Measurements from ENCODE around the gene PLK5.
"Not testable (repeated sequence)": the region's sequence is repeated elsewhere in the genome, so short reads cannot be mapped to it uniquely, and the experiment has no call there.

PLK5 gene

DNA sequence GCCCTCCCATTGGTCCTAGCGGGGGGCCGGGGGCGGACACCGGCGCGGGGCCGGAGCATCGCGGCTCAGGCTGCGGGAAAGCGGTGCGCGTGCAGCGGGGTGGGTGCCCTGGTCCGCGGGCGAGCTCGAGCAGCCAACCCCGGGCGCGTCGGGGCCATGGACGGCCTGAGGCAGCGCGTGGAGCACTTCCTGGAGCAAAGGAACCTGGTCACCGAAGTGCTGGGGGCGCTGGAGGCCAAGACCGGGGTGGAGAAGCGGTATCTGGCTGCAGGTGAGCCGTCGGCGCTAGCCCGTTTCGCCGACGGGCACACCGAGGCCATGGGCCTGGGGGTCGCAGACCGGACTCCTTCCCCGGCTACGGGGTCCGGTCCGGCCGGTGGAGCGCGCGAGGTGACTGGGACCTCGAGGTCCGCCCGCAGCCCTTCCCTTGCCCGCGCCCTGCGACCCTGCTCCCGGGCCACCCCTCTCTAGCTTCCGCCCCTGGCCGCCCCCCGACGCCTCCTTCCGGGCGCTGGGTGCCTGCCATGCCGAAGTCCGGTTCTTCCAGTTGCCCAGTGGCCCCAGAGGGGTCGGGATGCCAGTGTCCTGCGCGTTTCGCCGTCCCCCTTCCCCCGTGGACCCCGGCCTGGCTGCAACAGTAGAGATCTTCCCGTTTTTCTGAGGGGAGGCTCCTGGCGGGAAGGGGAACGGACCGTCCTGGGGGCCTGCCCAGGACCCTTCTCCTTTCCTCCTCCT, 32.6 kb upstream of the PLK5 start, which contains the start of gene REEP6:
REEP6 (plus strand) TSS at position 68 of the 735 bp plus-strand sequence; CDS start at position 157, 89 bp downstream.
- no peak for DNase-seq (ENCODE audit: low read depth, low spot score)

DNA sequence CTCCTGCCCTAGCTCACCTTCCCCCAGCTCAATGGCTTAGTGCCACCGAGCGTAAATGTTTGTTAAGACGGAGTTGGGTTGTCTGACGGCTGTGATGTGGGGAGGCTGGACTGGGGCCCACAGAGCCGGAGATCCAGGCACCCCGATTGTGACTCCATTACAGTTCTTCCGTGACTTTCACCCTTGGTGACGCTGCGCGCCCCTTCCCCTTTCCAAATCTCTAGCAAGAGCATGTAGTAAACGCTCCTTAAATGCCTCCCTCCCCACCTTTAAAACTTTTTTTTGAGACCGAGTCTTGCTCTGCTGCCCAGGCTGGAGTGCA, 32.1 kb upstream of the PLK5 start:
- DNase-seq (ENCODE audit: low read depth, low spot score): no peak

DNA sequence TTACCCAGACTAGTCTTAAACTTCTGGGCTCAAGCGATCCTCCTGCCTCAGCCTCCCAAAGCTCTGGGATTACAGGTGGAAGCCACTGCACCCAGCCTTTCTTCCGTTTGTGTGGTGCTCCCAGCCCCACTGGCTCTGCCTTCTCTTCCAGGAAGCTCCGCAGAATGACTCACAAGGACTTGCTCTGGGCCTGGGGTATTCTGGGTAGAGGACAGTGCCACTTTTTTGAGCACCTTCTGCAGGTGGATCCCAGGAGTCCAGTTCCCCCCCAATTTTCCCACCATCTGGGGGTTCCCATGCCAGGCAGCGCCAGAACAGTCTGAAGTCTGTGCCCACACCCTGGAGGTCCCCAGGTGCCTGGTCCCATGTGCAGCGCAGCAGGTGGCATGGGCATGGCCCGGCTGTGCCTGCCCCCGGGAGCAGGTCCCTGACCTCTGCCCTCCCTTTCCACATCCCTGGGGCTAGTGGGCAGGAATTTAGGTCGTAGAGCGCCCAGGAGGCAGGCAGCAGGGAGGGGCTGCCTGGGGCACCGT, 31.3 kb upstream of the PLK5 start:
- DNase-seq (ENCODE audit: low read depth, low spot score): no peak

DNA sequence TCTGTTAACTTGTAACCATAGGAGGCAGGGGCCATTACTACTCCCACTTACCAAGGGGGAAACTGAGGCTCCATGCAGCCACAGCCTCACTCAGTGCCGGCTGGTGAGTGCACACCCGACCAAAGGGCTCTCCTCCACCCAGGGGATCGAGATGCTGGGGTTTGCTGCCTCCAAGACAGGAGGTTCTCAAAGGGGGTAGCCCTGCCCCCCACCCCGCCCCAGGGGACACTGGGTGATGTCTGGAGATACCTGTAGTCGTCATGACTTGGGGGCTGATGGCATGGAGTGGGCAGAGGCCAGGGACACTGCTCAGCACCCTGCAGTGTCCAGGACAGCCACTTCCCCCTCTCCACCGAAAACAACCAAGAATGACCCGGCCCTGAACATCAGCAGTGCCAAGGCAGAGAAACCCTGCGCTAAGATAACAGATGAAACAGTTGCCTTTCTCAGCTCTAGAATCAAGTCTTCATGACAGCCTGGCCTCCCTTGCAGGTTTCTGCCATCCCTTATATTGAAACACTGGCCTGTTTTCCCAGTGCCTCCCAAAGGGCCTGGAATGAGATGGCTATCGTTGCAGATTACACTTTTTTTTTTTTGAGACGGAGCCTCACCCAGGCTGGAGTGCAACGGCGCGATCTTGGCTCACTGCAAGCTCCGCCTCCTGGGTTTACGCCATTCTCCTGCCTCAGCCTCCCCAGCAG, 29.6 kb upstream of the PLK5 start:
- no peak for DNase-seq (ENCODE audit: low read depth, low spot score)

DNA sequence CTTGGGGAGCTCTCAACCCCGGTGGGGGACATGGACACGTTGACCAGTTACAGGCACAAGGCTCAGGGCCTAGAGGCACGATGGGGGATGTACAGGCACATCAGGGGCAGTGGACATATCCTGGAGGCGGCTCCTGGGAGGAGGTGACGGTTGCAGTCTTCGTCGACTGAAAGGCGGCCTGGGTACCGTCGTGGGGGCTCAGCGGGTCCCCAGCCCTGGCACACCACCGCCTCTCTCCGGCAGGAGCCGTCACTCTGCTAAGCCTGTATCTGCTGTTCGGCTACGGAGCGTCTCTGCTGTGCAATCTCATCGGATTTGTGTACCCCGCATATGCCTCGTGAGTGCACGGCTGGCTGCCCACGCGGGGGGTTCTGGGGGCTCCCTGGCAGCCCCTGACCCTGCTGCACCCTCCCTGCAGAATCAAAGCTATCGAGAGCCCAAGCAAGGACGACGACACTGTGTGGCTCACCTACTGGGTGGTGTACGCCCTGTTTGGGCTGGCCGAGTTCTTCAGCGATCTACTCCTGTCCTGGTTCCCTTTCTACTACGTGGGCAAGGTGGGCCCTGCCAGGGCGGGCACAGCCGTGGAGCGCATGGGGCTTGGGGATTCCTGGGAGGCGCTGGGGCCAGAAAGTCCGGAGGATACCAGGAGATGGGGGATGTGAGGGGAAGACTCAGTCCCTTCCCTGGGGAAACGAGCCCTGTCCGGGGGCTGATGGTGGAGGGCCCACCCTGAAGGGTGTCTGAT, 28.7 kb upstream of the PLK5 start:
- no peak for DNase-seq (ENCODE audit: low read depth, low spot score)

DNA sequence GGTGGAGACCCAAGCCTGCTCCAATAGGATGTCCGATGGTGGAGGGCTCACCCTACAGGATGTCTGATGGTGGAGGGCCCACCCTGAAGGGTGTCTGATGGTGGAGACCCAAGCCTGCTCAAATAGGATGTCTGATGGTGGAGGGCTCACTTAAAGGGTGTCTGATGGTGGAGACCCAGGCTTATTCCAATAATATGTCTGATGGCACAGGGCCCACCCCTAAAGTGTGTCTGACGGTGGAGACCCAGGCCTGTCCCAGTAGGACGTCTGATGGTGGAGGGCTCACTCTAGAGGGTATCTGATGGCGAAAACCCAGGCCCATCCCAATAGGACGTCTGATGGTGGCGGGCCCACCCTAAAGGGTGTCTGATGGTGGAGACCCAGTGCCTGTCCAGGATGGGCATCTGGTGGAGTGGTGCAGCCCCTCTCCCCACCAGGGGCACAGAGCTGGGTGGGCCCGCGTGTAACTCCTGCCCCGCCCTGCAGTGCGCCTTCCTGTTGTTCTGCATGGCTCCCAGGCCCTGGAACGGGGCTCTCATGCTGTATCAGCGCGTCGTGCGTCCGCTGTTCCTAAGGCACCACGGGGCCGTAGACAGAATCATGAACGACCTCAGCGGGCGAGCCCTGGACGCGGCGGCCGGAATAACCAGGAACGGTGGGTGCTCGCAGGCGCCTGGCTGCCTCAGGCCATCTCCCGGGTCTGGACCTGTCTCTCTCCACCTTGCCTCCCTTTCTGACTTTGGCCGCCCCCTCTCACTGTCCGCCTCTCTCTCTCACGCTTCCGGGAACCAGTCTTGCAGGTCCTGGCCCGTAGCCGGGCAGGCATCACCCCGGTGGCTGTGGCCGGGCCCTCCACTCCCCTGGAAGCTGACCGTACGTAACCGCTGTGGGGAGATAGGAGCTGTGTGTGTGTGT, 27.8 kb upstream of the PLK5 start:
- no peak for DNase-seq (ENCODE audit: low read depth, low spot score)

DNA sequence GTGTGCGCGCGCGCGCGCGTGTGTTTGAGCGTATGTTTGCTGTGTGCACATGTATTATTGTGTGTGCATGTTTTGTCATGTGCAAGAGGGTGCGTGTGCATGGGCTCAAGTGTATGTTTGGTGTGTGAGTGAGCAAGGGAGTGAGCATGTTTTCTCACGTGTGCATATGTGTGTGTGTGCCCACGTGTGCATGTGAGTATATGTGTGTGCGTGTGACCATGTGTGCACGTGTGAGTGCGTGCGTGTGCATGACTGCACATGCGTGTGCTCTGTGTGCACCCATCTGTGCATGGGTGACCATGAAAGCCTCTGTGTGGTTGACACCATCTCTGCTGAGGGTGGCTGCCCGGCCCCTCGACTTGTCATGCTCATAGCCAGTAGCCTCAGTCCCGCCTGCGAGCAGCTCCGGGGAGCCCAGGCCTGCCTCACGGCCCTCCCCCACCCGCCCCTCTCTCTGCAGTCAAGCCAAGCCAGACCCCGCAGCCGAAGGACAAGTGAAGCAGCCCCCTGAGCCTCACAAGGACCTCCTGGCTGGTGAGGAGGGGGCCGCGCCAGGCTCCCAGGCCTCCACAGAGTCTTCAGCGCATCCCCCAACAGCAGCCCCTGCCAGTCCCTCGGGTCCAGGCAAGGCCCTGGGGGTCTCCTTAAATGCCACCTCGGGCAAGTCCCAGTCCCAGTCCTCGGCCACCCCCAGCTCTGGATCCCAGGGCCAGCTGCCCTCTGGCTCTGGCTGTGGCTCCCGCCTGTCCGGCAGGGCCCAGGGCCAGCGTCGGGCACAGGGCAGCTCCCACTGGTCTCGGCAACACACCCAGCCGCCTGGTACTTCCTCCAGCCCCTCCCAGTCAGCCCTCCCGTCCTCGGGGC, 26.9 kb upstream of the PLK5 start:
- DNase-seq (ENCODE audit: low read depth, low spot score): no peak

DNA sequence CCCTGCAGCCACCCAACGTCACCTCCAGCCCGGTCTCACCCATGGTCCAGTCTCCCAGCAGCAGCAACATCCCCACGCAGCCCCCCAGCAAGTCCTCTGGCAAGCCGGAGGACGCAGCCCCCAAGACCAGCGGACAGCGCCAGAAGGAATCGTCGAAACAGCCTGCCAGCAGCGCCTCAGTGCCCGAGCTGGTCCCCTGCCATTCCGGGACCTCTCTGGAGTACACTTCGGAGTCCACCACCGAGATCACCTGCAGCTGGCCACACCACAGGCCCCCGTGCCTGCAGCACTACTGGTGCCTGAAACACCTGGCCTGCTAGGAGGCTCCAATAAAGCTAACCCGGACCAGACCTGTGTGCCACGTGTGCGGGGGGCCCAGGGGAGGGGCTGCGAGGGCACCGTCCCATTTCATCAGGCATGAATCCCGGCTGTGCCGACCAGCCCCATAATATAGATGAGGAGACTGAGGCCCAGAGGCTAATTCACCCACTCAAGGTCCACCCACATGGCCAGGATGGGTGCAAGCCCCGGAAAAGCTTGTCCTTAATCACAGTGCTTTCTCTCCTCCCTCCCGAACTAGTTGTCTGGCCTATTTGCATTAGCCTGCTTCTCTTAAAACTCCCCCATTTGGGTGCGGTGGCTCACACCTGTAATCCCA, 26.2 kb upstream of the PLK5 start:
- no peak for DNase-seq (ENCODE audit: low read depth, low spot score)

DNA sequence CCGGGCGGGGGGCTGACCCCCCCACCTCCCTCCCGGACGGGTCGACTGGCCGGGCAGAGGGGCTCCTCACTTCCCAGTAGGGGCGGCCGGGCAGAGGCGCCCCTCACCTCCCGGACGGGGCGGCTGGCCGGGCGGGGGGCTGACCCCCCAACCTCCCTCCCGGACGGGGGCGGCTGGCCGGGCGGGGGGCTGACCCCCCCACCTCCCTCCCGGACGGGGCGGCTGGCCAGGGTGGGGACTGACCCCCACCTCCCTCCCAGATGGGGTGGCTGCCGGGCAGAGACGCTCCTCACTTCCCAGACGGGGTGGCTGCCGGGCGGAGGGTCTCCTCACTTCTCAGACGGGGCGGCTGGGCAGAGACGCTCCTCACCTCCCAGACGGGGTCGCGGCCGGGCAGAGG, 24.6 kb upstream of the PLK5 start:
- not testable (repeated sequence) for DNase-seq (ENCODE audit: low read depth, low spot score)

DNA sequence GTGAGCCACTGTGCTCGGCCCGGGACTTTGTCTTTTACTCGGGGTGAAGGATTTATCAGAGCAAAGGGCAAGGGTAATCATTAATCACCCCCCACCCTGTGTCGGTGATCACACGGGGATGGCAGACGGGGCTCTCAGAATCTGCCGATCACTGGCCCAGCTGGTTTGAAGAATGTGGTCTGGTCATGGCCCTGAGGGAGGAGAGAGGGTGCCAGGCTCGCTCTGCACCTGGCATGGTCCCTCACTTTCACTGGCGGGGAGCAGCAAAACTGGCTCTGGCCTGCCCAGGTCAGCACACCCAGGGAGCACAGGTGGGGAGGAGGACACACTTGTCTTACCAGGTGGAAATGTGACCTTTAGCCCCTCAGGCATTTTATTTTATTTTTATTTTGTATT, 22.7 kb upstream of the PLK5 start:
- DNase-seq (ENCODE audit: low read depth, low spot score): no peak

DNA sequence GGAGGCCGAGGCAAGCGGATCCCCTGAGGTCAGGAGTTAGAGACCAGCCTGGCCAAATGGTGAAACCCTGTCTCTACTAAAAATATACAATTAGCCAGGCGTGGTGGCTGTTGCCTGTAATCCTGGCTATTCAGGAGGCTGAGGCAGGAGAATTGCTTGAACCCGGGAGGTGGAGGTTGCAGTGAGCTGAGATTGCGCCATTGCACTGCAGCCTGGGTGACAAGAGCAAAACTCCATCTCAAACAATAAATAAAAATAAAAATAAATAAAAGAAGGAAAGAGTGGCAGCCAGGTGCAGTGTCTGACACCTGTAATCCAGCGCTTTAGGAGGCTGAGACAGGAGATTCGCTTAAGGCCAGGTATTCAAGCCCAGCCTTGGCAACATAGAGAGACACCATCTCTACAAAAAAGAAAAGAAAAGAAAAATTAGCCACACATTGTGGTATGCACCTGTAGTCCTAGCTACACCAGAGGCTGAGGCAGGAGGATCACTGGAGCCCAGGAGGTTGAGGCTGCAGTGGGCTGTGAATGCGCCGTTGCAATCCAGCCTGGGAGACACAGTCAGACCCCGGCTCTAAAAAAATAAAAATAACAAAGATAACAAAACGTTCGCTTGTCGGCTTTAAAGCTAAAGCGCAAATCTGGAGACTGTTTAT, 21.3 kb upstream of the PLK5 start:
- no peak for DNase-seq (ENCODE audit: low read depth, low spot score)

DNA sequence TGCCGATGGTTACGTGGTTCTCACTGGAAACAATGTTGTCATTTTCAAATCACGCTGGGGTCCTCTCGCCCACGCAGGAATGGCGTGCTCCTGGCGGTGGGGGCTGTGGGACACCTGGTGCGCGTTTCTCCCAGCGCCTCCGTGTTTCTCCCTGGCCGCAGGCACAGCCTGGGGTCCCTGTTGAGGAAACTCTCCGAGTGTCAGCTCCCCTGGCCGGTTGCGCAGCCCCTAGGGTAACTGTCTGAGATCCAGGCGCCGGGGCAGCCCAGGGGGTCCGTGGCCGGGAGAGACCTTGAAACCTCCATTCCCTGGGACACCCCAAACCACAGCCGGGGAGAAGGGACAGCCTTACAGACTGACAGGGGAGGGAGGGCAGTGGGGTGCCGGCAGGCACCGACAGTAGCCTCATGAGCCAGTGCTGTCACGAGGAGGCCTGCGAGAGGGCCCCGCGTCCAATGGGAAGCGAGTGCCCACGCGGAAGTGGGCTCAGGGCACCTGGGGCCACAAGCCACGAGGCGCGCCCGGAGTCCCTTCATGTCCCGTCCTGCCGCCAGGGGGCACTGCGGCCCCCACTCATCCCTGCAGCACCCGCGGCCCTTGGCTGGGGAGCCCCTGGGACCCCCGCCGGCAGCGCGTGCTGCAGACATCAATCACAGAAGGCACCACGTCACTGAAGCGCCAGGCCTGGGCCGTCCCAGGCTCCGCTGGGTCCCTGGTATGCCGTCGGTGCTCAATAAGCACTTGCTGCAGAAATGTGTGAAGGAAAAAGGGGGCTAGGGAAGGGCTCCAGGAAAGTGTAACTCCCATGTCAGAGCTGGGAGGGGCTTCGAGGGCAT, 20.6 kb upstream of the PLK5 start:
- DNase-seq (ENCODE audit: low read depth, low spot score): no peak

DNA sequence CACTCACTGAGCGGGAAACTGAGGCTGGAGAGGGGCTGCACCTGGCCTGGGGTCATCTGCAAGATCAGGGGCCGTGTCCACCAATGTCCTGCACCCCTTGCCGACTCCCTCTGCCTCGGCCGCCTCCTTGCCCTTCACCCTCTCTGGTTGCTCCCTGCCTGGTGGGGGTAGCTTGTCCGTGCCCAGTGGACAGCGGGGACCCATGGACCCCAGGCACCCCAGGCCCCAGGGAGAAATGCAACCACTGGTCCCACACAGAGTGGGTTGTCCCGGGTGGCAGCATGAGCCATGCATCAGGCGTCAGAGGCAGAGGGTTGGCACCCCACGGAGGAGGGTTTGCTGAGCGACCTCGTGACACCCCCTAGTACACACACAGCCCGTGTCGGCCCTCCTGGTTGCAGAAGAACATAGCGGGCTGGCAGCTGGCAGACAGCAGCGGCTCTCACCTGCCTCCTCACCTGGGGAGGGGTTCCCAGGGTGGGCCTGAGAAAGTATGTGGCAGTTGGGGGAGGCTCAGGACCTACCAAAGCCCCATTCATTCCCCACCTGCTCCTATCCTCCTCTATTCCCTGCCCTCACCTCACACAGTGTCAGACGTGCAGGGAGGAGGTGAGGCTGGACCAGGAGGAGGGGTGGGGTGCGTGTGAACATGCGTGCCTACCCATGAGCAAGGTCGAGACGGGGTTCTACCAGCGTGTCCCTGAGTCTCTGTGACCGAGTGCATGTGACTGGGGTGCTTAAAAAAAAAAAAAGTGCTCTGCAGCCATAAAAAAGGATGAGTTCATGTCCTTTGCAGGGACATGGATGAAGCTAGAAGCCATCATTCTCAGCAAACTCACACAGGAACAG, 19.7 kb upstream of the PLK5 start:
- no peak for DNase-seq (ENCODE audit: low read depth, low spot score)

DNA sequence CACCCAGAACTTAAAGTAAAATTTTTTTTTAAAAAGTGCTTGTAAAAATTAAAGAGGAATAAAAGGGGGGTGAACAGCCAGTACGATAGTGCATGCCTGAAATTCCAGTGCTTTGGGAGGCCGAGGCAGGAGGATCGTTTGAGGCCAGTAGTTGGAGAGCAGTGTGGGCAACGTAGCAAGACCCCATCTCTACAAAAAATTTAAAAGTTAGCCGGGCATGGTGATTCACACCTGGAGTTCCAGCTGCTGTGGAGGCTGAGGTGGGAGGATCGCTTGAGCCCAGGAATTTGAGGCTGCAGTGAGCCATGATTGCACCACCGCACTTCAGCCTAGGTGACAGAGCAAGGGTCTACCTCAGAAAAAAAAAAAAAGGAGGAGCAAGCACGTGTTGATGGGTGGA, 18.9 kb upstream of the PLK5 start:
- DNase-seq (ENCODE audit: low read depth, low spot score): no peak

DNA sequence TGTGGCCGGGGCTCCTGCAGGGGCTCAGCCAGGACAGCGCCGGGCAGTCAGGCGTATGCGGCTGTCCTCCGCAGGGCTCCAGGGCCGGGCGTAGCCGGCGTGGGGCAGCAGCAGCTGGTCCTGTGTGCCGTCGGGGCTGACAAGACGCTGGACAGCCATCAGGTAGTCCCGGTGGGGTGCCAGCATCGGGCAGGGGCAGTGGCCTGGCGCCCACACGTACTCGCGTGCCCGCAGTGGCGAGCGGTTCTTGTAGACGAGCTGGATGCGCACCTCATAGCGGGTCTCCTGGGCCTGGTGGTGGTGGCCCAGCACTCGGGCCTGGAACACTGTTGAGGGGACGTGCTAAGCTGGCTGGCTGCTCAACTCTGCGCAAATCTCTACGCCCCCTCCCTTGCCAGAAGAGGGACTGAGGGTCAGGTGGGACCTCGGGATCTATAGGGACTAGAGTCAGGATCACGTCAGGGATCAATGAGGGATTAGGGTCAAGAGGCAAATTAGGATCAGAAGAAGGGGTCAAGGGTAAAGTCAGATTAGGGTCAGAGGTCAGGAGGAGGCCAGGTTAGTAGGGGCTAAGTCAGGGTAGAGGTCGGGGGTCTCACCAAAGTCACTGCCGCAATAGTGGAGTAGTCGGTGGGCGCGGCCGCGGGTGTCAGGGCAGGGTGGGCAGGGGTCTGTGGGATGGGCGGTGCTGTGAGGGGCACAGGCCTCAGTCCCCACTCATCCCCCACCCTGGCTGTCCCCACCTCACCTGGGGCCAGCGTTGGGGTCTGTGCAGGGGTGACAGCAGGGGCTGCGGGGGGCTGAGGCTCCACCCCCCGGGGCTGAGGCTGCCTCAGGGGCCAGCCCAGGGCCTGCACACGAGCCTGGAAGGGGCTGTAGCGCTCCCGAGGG, 17.6 kb upstream of the PLK5 start:
- DNase-seq (ENCODE audit: low read depth, low spot score): no peak

DNA sequence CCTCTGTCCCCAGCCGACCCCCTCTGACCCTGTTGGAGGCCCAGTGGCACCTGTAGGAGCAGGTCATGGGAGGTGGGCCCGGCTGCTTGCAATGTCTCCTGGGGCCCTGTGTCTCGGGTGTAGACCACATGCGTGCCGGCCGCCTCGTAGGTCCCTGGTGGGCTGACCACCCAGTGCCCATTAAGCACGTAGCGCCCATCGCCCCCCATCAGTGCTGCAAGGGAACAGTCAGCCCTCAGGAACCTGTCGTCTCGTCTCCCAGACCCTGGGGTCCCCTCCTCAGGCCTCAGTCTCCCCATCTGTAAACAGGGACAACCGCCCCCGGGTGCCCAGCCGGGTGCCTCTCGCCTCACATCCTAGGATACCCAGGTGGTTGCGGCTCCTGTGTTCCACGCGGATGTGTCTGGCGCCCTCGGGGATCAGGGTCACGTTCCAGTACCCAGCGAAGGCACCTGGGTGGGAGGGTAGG, 16.7 kb upstream of the PLK5 start:
- DNase-seq (ENCODE audit: low read depth, low spot score): no peak
